Endodermal cell (in vitro differentiated cells): Measurements from ENCODE around the gene FAM43A. TPM values are rescaled to one million over a fixed set of nuclear protein-coding genes. Genes with fewer than 3 reads are reported as not detected.

Source experiments
- DNase-seq: peaks from one replicate; pipeline ENCODE4 v3.0.0-alpha.2; 2017
- H3K27ac ChIP-seq: 2 replicates; pipeline ENCODE4 v1.5.1; 2013; ENCODE audit warnings: mild to moderate bottlenecking, low read depth, low read length, moderate library complexity
- H3K27me3 ChIP-seq: 2 replicates; pipeline ENCODE4 v1.6.1; 2013; ENCODE audit warnings: mild to moderate bottlenecking, low read length, moderate library complexity; ENCODE audit not compliant: insufficient read depth, control insufficient read depth, poor library complexity, severe bottlenecking
- H3K36me3 ChIP-seq: 2 replicates; pipeline ENCODE4 v1.7.0; 2013; ENCODE audit warnings: mild to moderate bottlenecking, low read length, moderate library complexity; ENCODE audit not compliant: control insufficient read depth, insufficient read depth
- H3K4me1 ChIP-seq: one replicate; pipeline ENCODE4 v1.7.0; 2013; ENCODE audit warnings: low read length; ENCODE audit not compliant: control insufficient read depth, insufficient read depth
- H3K4me3 ChIP-seq: 2 replicates; pipeline ENCODE4 v1.5.1; 2013; ENCODE audit warnings: mild to moderate bottlenecking, low read length, moderate library complexity
- H3K9ac ChIP-seq: 2 replicates; pipeline ENCODE4 v1.6.1; 2013; ENCODE audit warnings: mild to moderate bottlenecking, low read length, moderate library complexity; ENCODE audit not compliant: poor library complexity, severe bottlenecking; ENCODE audit errors: extremely low read depth
- H3K9me3 ChIP-seq: 2 replicates; pipeline ENCODE4 v1.6.1; 2013; ENCODE audit warnings: mild to moderate bottlenecking, low read length, moderate library complexity; ENCODE audit not compliant: control insufficient read depth
- H3K27ac Mint-ChIP-seq: 2 replicates; pipeline ENCODE4 v1.8.0; 2020; ENCODE audit warnings: mixed read lengths
- H3K27me3 Mint-ChIP-seq: 2 replicates; pipeline ENCODE4 v1.8.0; 2021; ENCODE audit warnings: mild to moderate bottlenecking, mixed read lengths; ENCODE audit not compliant: insufficient read depth
- H3K36me3 Mint-ChIP-seq: 2 replicates; pipeline ENCODE4 v1.8.0; 2020; ENCODE audit warnings: low read depth, mixed read lengths
- H3K4me1 Mint-ChIP-seq: 2 replicates; pipeline ENCODE4 v1.8.0; 2020; ENCODE audit warnings: mixed read lengths
- H3K4me3 Mint-ChIP-seq: 2 replicates; pipeline ENCODE4 v1.8.0; 2020; ENCODE audit warnings: mild to moderate bottlenecking, moderate library complexity, mixed read lengths
- H3K9me3 Mint-ChIP-seq: 2 replicates; pipeline ENCODE4 v1.8.0; 2020; ENCODE audit warnings: mild to moderate bottlenecking, mixed read lengths
- WGBS, 2 experiments: methylation state at CpG; one replicate each; pipeline versions ENCODE4 v1.1.5 to v1.1.7; 2013; ENCODE audit warnings: missing lambda C conversion rate in 2 of 2, mixed read lengths in 1 of 2; ENCODE audit not compliant: insufficient coverage in 1 of 2, insufficient read length in 1 of 2; 5-methylcytosine and 5-hydroxymethylcytosine counted together
- total RNA-seq, 2 donors: library from RNA; stranded (reverse); fragmentation: NEBNext Ultra II Directional in 1 of 2; extraction: Animal tissue kit (Norgen Biotek cat#: 25700) in 1 of 2; gene quantifications; 2 replicates in 1 of 2; 3 replicates in 1 of 2; pipeline ENCODE4 v1.2.1, GENCODE V29; 2021
- TF ChIP-seq, protein P1 (sequence below): fragments of 200-600 bp; sonication (generic); conservative IDR thresholded peaks from 2 replicates; pipeline ENCODE4 v1.5.0; 2021; ENCODE audit warnings: antibody characterized with exemption, mild to moderate bottlenecking

The FAM43A gene
- total RNA-seq, 2 donors from 2014 or later = 0.58 to 4.4 TPM

DNA sequence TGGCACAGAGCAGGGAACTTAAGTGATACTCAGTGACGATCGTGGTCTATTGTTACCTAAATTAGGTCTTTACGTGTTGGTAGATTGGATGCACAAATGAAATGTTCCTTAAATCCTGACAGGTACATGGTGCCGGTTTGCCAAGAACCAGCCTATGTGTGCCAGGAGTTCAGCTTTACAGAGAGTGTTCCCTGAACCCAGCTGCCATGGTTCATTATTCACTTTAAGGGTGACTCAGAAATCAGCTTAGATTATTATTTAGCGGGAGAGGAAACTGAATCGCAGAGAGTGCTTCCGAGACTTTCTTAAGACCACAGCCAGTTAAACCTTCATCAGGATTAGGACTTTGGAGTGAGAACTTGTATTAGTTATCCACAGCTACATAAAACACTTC, 21.5 kb downstream of the FAM43A start:
- WGBS, 2 experiments = 85 to 89% methylated on average over 6 to 7 of the region's 7 CpGs

DNA sequence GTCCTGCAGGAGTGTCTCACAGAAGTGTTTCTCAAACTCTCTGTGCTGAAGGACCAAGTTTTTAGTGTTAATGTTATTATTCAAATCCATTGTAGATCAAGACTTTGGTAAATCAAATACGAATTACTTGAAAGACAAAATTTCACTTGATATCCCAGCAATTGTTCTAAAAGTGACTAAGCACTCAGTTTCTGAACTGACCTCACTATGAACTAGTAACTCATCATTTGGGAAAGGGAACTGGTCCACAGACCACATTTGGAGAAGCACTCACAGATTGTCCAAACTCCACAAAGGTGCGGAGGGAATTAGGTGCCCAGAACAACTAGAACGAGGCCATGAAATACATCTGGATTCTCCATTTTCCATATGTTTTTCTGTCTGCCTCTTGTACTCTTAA, 25.6 kb downstream of the FAM43A start:
- Histone ChIP-seq H3K27me3 (no peaks in the 10 kb centered on the region), H3K27ac (no peak overlapping the region), H3K4me3 (no peak overlapping the region), H3K4me1 (no peaks in the 10 kb centered on the region), H3K36me3 (no peaks in the 10 kb centered on the region), H3K9ac (no peak overlapping the region), H3K9me3 (no peaks in the 10 kb centered on the region)
- no peak overlapping the region for H3K27ac Mint-ChIP-seq
- DNase-seq = no peak
- no peak overlapping the region for H3K4me3 Mint-ChIP-seq
- no peaks in the 10 kb centered on the region for H3K27me3 Mint-ChIP-seq
- peaks cover 23% of the 10 kb centered on the region for H3K4me1 Mint-ChIP-seq
- no peaks in the 10 kb centered on the region for H3K36me3 Mint-ChIP-seq
- peaks cover 2% of the 10 kb centered on the region for H3K9me3 Mint-ChIP-seq
- TF ChIP-seq, protein P1, sequence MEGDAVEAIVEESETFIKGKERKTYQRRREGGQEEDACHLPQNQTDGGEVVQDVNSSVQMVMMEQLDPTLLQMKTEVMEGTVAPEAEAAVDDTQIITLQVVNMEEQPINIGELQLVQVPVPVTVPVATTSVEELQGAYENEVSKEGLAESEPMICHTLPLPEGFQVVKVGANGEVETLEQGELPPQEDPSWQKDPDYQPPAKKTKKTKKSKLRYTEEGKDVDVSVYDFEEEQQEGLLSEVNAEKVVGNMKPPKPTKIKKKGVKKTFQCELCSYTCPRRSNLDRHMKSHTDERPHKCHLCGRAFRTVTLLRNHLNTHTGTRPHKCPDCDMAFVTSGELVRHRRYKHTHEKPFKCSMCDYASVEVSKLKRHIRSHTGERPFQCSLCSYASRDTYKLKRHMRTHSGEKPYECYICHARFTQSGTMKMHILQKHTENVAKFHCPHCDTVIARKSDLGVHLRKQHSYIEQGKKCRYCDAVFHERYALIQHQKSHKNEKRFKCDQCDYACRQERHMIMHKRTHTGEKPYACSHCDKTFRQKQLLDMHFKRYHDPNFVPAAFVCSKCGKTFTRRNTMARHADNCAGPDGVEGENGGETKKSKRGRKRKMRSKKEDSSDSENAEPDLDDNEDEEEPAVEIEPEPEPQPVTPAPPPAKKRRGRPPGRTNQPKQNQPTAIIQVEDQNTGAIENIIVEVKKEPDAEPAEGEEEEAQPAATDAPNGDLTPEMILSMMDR = no peak
- 91 to 93% methylated on average over 3 of the region's 3 CpGs for WGBS, 2 experiments

More for the DNA sequence above, 21.5 kb downstream of the FAM43A start:
- Mint-ChIP-seq H3K27ac (peak overlapping the region; percentile 24), H3K36me3 (no peaks in the 10 kb centered on the region), H3K9me3 (peaks cover 2% of the 10 kb centered on the region), H3K4me3 (no peak overlapping the region), H3K4me1 (peaks cover 14% of the 10 kb centered on the region), H3K27me3 (no peaks in the 10 kb centered on the region)
- Histone ChIP-seq H3K4me3 (no peak overlapping the region), H3K4me1 (no peaks in the 10 kb centered on the region), H3K9me3 (no peaks in the 10 kb centered on the region), H3K27me3 (no peaks in the 10 kb centered on the region), H3K27ac (no peak overlapping the region), H3K36me3 (no peaks in the 10 kb centered on the region), H3K9ac (no peak overlapping the region)
- TF ChIP-seq, protein P1 = no peak
- no peak for DNase-seq

DNA sequence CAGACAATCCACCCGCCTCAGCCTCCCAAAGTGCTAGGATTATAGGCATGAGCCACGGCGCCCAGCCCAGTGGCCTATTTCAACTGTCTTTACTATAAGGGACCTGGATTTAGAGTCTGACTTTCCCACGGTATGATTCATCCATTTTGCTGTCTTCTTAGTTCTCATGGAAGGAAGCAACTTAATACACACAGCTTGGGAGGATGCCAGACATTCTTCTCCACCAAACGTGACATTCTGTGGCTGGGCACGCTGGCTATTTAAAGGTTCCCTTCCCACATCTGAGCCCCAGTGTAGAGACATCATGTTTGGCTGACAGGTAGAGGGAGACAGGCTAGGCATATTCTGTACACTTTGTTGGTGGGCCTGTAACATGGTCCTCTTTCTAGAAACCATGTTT, 26.2 kb downstream of the FAM43A start:
- Histone ChIP-seq H3K4me1 (no peaks in the 10 kb centered on the region), H3K4me3 (no peak overlapping the region), H3K36me3 (no peaks in the 10 kb centered on the region), H3K27ac (no peak overlapping the region), H3K9me3 (no peaks in the 10 kb centered on the region), H3K27me3 (no peaks in the 10 kb centered on the region), H3K9ac (no peak overlapping the region)
- DNase-seq = no peak
- Mint-ChIP-seq H3K4me1 (peaks cover 19% of the 10 kb centered on the region), H3K4me3 (no peak overlapping the region), H3K27me3 (no peaks in the 10 kb centered on the region), H3K9me3 (peaks cover 2% of the 10 kb centered on the region), H3K36me3 (no peaks in the 10 kb centered on the region), H3K27ac (no peak overlapping the region)
- TF ChIP-seq, protein P1 = no peak
- WGBS, 2 experiments = 83 to 90% methylated on average over 2 to 6 of the region's 6 CpGs
